ENCODE data around the gene BCAS4.

Gene BCAS4

DNA sequence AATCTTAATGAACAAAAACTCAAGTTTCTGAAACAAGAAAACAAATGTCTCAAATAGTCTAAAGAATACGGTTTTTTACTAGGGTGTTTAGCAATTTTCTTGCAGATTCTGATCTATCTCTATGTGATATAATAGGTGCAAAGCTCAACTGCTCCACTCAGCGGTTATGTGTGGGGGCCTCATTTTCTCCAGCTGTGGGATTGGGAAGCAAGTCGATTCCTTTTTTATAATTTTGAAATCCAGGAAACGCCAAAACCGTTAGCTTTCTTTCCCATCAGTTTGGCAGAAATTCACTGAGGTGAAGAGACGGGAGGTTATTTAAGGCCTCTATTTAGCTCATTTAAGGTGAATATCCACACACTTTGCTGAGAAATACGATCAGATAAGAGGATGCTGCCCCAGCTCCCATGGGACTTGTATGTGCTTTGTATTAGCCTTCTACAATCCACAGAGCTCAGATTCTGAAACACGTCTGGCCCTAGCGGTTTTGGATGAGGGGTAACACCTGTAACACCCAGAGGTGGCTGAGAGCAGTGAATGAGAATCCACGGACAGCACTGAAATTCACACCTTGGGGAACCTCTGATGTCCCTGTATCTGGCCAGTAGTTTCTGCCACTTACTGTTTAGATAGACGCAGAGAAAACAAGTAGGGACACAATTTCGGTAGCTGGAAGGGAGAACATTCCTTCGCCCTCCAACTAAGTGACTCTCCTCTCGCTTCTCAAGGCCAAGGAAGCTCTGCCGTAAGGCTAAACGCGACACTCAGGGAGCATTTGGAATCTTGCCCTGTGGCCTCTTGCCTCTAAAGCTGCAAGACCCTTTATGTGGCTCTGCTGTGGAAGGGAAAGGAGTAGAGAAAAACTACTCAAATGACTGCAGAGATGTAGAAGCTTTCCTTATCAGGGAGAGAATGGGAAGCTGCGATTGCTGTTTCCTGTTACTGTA, 6.5 kb upstream of the BCAS4 start:
- TF ChIP-seq EGR1 (IDR thresholded peaks at IDR 0.05) (no peak), RAD21 (IDR thresholded peaks at IDR 0.05; ENCODE audit: low read depth) (peak; percentile 76)

DNA sequence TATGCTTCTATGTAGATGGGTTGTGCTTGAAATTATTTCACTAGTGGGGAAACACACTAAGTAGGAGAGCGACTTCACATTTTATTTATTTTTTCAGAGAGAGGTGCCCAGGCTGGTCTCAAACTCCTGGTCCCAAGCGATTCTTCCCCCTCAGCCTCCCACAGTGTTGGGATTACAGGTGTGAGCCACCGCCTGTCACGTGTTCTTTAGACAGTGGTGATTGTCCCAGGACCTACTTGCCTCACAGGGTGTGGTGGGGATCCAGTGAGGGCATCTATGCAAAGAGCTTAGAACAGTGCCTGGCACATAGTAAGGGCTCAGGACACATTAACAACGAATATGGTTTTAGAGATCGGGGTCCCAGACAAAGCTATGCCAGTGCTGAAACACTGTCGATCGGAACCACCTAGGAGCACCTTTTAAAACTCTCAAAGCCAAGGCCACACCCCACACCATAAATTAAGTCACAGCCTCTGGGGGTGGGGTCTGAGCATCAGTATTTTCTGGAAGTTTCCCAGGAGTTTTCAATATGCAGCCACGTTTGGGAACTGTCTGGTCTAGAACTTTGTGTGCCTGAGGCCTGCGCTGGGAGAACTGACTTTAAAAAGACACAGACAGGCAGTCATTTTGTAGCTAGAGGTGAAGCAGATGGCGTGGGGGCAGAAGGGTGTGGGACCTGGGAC, 4.8 kb upstream of the BCAS4 start:
- TF ChIP-seq FOXM1 (IDR thresholded peaks at IDR 0.05; ENCODE audit: borderline replicate concordance, low read depth) (no peak), USF1 (IDR thresholded peaks at IDR 0.05) (no peak), EP300 (IDR thresholded peaks at IDR 0.05; ENCODE audit: borderline replicate concordance) (no peak), ZBTB7A (IDR thresholded peaks at IDR 0.05; ENCODE audit: low read depth) (no peak), CREB1 (IDR thresholded peaks at IDR 0.05; ENCODE audit: low read depth) (no peak), RAD21 (IDR thresholded peaks at IDR 0.05; ENCODE audit: low read depth) (no peak), TCF12 (IDR thresholded peaks at IDR 0.05; ENCODE audit: low read depth) (no peak)
- TF ChIP-seq, protein P1, sequence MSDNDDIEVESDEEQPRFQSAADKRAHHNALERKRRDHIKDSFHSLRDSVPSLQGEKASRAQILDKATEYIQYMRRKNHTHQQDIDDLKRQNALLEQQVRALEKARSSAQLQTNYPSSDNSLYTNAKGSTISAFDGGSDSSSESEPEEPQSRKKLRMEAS (IDR thresholded peaks at IDR 0.05) = no peak

DNA sequence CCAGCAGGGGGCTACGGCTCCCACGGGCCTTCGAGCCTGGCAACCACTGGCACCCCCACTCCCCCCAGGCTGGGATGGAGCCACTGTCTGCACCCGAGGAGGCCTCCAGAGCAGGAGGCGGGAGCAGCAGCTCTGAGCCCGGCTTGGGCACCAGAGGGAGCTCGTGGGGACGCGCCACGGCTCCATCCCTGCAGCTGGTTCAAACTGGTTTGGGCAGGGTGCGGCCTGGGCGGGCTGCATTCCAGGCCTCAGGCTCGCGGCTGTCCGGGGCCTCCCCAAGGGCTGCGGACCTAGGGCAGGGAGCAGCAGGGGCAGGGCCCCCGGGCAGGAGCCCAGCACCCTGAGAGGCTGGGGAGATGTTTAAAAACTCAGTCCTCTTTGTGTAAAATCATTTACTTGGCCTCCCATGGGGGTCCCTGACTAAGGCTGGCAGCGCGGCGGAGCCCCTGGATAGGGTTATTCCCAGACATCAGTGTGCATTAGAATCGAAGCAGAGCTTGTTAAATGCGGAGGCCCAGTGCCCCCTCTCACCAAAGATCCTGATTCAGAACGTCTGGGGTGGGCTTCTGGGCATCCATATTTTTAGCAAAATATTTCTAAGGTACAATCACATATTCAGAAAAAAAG, 4.1 kb upstream of the BCAS4 start:
- TF ChIP-seq REST (IDR thresholded peaks at IDR 0.05; ENCODE audit: low read depth) (no peak), CEBPB (IDR thresholded peaks at IDR 0.05) (no peak; the same call in 1 of the 2 replicates), EP300 (IDR thresholded peaks at IDR 0.05; ENCODE audit: borderline replicate concordance) (peak; percentile 71; the same call in 1 of the 2 replicates), USF1 (IDR thresholded peaks at IDR 0.05) (peak; percentile 55; the same call in 1 of the 2 replicates), RAD21 (IDR thresholded peaks at IDR 0.05; ENCODE audit: low read depth) (peak; percentile 60; the same call in 1 of the 2 replicates), NFIC (IDR thresholded peaks at IDR 0.05) (peak; percentile 74), TCF12 (IDR thresholded peaks at IDR 0.05; ENCODE audit: low read depth) (peak; percentile 83), ZBTB7A (IDR thresholded peaks at IDR 0.05; ENCODE audit: low read depth) (peak; percentile 68; the same call in 1 of the 2 replicates), TAF1 (IDR thresholded peaks at IDR 0.05; ENCODE audit: low read depth) (peak; percentile 70; the same call in 1 of the 2 replicates), YY1 (IDR thresholded peaks at IDR 0.05; ENCODE audit: low read depth) (peak; percentile 68; the same call in 1 of the 2 replicates), FOXM1 (IDR thresholded peaks at IDR 0.05; ENCODE audit: borderline replicate concordance, low read depth) (peak; percentile 54; the same call in 1 of the 2 replicates), EGR1 (IDR thresholded peaks at IDR 0.05) (no peak), TEAD4 (IDR thresholded peaks at IDR 0.05) (peak; percentile 98), CREB1 (IDR thresholded peaks at IDR 0.05; ENCODE audit: low read depth) (no peak)
- TF ChIP-seq, protein P1 (IDR thresholded peaks at IDR 0.05) = peak; percentile 93

GRCh38 chr20:50792708-50793574, 1.9 kb upstream of the BCAS4 start:
- TF ChIP-seq RAD21 (IDR thresholded peaks at IDR 0.05; ENCODE audit: low read depth) (no peak), TAF1 (IDR thresholded peaks at IDR 0.05; ENCODE audit: low read depth) (no peak), YY1 (IDR thresholded peaks at IDR 0.05; ENCODE audit: low read depth) (no peak), TCF12 (IDR thresholded peaks at IDR 0.05; ENCODE audit: low read depth) (no peak), FOXM1 (IDR thresholded peaks at IDR 0.05; ENCODE audit: borderline replicate concordance, low read depth) (no peak), ZBTB7A (IDR thresholded peaks at IDR 0.05; ENCODE audit: low read depth) (no peak), REST (IDR thresholded peaks at IDR 0.05; ENCODE audit: low read depth) (no peak), USF1 (IDR thresholded peaks at IDR 0.05) (no peak), EP300 (IDR thresholded peaks at IDR 0.05; ENCODE audit: borderline replicate concordance) (no peak), CREB1 (IDR thresholded peaks at IDR 0.05; ENCODE audit: low read depth) (no peak), EGR1 (IDR thresholded peaks at IDR 0.05) (no peak), NFIC (IDR thresholded peaks at IDR 0.05) (no peak), TEAD4 (IDR thresholded peaks at IDR 0.05) (no peak)
- TF ChIP-seq, protein P1 (IDR thresholded peaks at IDR 0.05) = no peak

Data from Ishikawa (cell line).